Middle frontal gyrus (tissue), 1 donor: ENCODE data around the gene RSAD2.
A peak's percentile ranks its signal among the peaks of the same experiment; 100 is the strongest.
"Not testable (repeated sequence)": the region's sequence is repeated elsewhere in the genome, so short reads cannot be mapped to it uniquely, and the experiment has no call there.

Source experiments
- DNase-seq: peaks from one replicate; pipeline ENCODE4 v3.0.0-alpha.2; 2015; ENCODE audit warnings: low spot score; ENCODE audit errors: extremely low spot score

Gene RSAD2

GRCh38 chr2:6877402-6878304, at the start of gene RSAD2:
Gene RSAD2 (plus strand): TSS chr2:6877777. CDS start chr2:6877801, 24 bp downstream.
- no peak for DNase-seq

- DNase-seq = peak; percentile 82
Observed at GRCh38 chr2:6828299-6828584, 49.3 kb upstream of the RSAD2 start.

GRCh38 chr2:6831229-6831628, 46.3 kb upstream of the RSAD2 start:
- DNase-seq = no peak

- DNase-seq = no peak
Observed at GRCh38 chr2:6832596-6833299, 44.8 kb upstream of the RSAD2 start.

- no peak for DNase-seq
Observed at GRCh38 chr2:6833300-6833604, 44.3 kb upstream of the RSAD2 start.

- DNase-seq = no peak
Observed at GRCh38 chr2:6834163-6834562, 43.4 kb upstream of the RSAD2 start.

- no peak for DNase-seq
Observed at GRCh38 chr2:6835467-6835866, 42.1 kb upstream of the RSAD2 start.

GRCh38 chr2:6838673-6839319, 38.8 kb upstream of the RSAD2 start:
- no peak for DNase-seq

- DNase-seq = no peak
Observed at GRCh38 chr2:6841537-6842287, 35.9 kb upstream of the RSAD2 start.

- no peak for DNase-seq
Observed at GRCh38 chr2:6845312-6845711, 32.3 kb upstream of the RSAD2 start.

GRCh38 chr2:6845903-6846302, 31.7 kb upstream of the RSAD2 start:
- DNase-seq = no peak

GRCh38 chr2:6846540-6846939, 31.0 kb upstream of the RSAD2 start:
- DNase-seq = no peak

GRCh38 chr2:6846967-6847681, 30.5 kb upstream of the RSAD2 start:
- no peak for DNase-seq

GRCh38 chr2:6852195-6852594, 25.4 kb upstream of the RSAD2 start:
- no peak for DNase-seq

- no peak for DNase-seq
Observed at GRCh38 chr2:6854416-6854815, 23.2 kb upstream of the RSAD2 start.

GRCh38 chr2:6855860-6856547, 21.6 kb upstream of the RSAD2 start:
- DNase-seq = no peak

GRCh38 chr2:6856548-6856920, 21.0 kb upstream of the RSAD2 start:
- no peak for DNase-seq

GRCh38 chr2:6858466-6859027, 19.0 kb upstream of the RSAD2 start:
- DNase-seq = not testable (repeated sequence)

- DNase-seq = no peak
Observed at GRCh38 chr2:6860296-6860695, 17.3 kb upstream of the RSAD2 start.

GRCh38 chr2:6863792-6864191, 13.8 kb upstream of the RSAD2 start:
- no peak for DNase-seq
